T-helper 22 cell (primary cell): ENCODE data around the gene NUMB.
"Not testable (repeated sequence)": the region's sequence is repeated elsewhere in the genome, so short reads cannot be mapped to it uniquely, and the experiment has no call there.

Experiments used
- DNase-seq: peaks from one replicate; pipeline ENCODE4 v3.0.0-alpha.2; 2020; ENCODE audit warnings: low read depth

NUMB gene

GRCh38 chr14:73465823-73466532 lies 7.6 kb upstream of the NUMB start:
- no peak for DNase-seq

DNA sequence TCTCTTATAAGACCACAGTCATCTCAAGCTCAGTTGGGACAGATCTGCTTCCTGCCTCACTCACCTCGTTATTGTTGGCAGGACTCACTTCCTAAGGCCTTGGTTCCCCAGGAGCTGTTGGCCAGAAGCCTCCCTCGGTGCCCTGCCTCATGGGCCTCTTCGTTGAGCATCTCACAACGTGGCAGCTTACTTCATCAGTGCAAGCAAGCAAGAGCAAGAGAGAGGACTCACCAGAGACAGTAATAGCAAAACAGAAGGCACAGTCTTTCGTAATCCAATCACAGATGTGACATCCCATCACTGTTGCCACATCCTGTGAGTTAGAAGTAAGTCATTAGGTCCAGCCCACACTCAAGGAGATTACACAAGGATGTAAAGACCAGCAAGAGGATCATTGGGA lies 5.1 kb upstream of the NUMB start:
- no peak for DNase-seq

GRCh38 chr14:73462815-73463214 lies 4.5 kb upstream of the NUMB start:
- DNase-seq, result no peak

DNA sequence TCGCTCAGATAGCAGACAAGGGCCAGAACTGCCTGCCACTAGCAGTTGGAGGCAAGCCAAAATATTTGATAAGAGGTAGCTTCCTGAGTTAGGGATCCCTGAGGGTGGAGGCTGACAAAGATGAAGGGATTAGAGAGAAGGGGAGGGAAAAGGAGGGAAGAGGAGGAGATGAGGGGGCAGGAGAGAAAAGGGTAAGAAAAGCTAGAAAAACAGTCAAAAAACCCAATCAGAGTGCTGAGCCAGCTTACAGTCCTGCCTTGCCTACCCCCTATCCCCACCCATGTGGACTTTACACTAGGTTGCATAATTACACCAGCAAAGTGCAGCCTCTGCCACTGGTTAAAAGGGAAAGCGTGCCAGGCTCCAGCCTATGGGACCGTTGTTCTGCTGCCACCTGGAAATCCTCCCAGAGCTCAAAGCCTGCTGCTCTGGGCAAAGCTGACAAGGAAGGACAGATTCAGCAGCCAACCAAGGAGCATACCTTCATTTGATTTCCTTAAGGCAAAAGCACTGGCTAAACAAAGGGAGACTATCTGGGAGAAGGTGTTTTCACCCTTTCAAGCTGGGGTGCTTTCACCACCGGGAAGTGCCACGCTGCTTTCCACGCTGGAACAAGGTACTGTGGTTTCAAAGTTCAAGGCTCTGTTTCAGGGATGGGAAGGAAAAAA lies 3.8 kb upstream of the NUMB start:
- no peak for DNase-seq

DNA sequence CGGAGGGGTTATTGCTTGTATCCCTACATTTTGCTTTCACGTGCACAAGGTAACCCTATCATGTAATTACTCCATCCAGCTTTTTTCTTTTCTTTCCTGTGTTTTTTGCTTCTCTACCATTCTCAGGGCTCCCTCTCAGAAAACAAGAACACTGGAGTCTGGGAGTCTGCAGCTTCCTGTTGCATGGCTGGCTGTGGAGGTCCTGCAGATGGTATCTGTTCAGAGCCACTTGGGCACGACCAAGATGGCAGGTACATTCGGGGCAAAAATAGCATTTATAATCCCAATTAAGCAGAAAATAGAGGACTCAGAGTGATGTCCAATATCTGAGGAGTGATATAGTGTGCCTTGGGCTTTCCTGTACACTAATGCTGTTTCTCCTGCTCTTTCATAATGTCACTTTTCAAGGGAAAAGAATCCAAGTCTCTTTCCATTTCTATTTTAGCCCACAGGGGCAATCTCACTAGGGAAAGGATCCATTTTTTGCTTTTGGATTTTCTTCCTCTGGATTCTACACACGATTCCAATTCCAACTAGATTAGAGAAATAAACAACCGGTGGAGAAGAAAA lies 3.2 kb upstream of the NUMB start:
- no peak for DNase-seq

GRCh38 chr14:73460691-73461127 lies 2.4 kb upstream of the NUMB start:
- no peak for DNase-seq

- DNase-seq, result no peak
Observed at GRCh38 chr14:73459959-73460358, 1.6 kb upstream of the NUMB start.

GRCh38 chr14:73457924-73458182 lies 493 bp downstream of the NUMB start:
- DNase-seq, result peak; percentile 0

DNA sequence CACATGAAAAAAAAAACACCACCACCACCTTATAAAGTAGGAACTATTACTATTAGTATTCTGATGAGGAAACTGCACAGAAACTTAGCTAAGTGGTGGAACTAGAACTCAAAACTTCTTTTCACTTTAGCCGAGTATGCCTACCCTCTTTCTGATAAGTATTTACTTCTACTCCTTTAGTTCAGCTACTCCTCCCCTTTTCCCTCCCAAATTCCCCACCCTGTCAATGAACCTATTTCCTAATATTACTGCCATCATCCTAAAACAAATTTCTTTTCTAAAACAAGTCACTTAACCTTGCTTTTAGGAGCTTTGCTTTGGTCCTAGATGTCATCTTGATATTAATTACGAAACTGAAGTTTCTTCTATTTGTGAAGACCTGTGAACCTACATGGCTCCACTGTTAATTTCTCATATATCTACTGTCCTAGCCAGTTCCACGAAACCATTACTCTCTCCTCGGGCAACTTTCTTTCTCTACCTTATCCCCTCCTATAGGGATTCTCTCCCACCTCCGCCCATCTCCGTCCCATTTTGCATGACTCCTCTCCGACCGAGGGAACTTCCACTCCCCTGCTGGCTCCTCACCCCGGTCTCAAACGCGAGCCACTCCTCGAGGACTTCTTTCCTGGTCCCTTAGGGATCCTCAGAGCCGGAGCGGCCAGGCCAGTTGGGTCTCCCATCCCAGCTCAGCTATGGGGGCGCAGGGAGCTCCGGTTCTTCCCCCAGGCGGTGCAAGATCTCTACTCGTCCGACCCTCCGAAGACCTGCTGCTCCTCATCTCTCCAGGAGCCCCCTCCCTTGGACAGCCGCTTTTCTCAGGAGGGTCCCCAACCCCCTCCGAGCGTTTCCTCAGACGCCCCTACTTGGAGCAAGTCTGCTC lies 1.1 kb downstream of the NUMB start:
- no peak for DNase-seq

GRCh38 chr14:73455294-73455693 lies 3.1 kb downstream of the NUMB start:
- DNase-seq, result no peak

DNA sequence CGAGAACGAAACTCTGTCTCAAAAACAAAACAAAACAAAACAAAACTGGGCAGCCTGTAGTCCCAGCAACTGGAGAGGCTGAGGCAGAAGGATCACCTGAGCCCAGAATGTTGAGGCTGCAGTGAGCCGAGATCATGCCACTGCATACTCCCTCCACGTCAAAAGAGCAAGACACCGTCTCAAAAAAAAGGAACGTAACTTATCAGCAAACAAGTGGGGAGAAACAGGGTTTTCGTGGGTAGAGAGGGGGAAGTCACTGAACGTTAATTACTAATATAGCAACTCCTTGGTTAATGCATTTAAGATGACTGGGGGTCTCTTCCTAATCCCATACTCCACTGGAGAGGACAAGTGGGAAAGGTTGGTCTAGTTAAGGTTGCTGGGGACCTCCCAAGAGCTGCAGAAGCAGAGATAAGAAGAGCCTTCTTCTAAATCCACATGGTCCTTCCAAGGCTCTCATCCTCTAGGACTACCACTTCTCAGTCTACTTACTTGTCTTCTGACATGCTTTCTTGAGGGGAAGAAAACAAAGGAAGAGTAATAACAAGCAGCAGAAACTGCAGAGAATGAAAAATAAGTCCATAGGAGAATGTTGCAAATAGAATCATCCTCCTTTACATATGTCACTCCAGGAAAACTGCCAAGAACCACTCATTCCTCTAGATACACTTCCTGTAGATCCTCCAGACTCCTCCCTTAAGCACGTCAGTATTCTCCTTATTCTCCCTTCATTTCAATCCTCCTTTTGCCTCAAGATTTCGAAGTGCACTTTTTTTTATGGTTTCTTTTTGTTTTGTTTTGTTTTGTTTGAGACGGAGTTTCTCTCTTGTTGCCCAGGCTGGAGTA lies 5.8 kb downstream of the NUMB start:
- DNase-seq, result no peak

DNA sequence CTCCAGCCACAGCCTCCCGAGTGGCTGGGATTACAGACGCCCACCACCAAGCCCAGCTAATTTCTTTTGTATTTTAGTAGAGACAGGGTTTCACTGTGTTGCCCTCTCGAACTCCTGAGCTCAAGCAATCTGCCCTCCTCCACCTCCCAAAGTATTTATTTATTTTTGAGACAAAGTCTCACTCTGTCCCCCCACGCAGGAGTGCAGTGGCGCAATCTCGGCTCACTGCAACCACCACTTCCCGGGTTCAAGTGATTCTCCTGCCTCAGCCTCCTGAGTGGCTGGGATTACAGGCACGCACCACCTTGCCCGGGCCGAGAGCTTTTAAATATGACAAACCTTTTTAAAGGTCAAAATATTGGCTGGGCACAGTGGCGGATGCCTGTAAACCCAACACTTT lies 14.6 kb downstream of the NUMB start:
- DNase-seq, result no peak

GRCh38 chr14:73441286-73441685 lies 17.1 kb downstream of the NUMB start:
- DNase-seq, result no peak

DNA sequence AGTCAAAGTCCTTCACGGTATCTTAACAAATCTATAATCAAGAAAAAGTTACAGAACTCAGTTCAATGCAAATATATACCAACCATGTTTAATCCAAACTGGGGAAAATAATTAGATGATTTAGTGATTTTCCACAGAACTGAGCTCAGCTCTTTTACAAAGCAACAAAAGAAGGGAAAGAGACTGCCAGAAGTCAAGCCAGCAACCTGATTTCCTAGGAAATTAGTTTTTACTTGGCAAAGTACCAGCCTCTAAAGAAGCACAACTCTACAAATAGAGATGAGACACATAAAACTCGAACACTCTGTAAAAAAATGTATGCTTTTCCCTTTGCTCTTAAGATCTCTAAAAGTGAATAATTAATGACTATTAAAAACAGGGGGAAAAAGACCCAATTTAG lies 19.4 kb downstream of the NUMB start:
- DNase-seq, result no peak

GRCh38 chr14:73437206-73437605 lies 21.1 kb downstream of the NUMB start:
- no peak for DNase-seq

- no peak for DNase-seq
Observed at GRCh38 chr14:73432124-73432523, 26.2 kb downstream of the NUMB start.

DNA sequence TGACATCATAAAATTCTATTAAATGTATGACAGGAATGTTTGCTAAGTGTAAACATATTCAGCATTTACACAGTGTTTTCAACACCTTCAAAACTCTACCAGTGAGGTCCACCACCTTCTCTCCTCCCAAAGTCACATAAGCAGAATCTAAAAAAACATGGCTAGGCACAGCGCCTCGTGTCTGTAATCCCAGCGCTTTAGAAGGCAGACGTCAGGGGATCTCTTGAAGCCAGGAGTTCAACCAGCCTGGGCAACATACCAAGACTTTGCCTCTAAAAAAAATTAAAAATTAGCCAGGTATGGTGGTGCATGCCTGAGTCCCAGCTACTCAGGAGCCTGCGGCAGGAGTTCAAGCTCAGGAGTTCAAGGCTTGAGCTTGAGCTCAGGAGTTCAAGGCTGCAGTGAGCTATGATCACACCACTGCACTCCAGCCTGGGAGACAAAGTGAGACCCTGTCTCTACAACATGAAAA lies 30.0 kb downstream of the NUMB start:
- DNase-seq, result no peak

DNA sequence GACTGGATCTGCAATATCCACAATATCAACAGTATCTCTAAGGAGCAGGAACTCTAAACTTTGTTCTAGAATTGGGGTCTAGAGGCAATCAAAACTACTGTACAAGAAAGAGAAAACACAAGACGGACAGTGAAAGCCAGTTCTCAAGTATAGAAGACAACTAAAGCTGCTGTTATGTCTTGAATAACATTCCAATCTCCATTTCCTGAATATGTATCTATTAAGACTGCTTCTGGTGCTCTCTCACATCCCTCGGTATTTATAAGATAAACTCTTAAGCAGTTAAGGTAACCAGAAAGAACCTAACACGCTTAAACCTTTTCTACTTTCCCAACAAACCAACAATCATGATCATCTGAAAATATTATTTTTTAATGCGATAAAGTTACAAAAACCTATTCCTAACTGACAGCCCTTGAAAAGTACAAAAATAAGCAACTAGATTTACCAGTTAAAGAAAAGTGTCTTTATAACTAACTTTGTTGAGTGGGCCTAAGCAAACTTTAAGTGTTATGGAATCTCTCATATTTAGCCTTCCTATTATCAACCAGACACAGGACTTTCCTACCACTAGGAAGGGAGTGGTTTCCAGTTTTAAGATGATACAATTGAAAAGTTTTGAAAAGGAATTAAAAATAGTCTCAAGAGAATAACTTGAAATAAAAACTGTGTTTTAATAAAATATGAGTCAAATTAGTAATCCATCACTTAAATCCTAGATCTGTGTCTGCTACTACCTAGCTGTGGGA lies 30.7 kb downstream of the NUMB start:
- no peak for DNase-seq

DNA sequence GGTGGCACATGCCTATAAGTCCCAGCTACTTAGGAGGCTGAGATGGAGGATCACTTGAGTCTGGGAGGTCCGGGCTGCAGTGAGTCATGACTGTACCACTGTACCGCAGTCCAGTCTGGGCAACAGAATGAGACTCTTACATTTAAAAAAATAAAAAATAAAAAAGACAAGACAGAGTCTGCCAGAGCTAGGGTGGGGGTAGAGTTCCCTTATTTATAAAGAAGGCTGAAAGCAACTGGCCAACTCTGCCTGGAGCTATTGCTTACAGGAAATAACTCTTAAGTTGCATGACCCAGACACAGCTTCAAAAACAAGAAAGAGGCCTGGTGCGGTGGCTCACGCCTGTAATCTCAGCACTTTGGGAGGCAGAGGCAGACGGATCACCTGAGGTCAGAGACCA lies 31.5 kb downstream of the NUMB start:
- DNase-seq, result no peak

DNA sequence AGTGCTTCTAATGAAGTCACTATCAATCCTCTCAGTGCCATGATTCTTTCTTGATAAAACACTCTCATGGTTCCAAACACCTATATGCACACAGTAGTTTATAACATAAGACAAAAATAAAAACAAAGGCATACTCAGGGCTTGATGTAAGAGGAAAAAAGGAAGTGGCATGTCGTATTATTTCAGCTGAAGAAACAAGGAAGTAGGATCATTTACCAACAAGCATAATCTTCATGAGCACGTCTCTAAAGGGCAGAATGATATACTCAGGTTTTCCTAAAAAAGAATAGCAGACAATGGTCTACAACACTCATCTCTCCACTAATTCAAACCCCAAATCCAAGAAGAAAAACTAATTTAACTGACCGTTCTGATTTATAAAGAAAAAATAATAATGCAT lies 33.9 kb downstream of the NUMB start:
- no peak for DNase-seq

GRCh38 chr14:73423092-73423491 lies 35.3 kb downstream of the NUMB start:
- not testable (repeated sequence) for DNase-seq
